ENCODE results near the gene ACTR3.

- TF ChIP-seq CTCF (IDR thresholded peaks at IDR 0.05) (no peak), POLR2A (IDR thresholded peaks at IDR 0.05) (no peak)
Measured at GRCh38 chr2:113892004-113892710, 2.3 kb downstream of the ACTR3 start.

Data from testis (tissue), 2 donors.